ENCODE measurements around the gene KPNB1.
A peak's percentile ranks its signal among the peaks of the same experiment; 100 is the strongest.

Gene KPNB1

GRCh38 chr17:47733047-47733673 lies 83.4 kb downstream of the KPNB1 start, which contains the start of gene TBX21:
TBX21 (plus strand) TSS chr17:47733236; CDS start chr17:47733455, 219 bp downstream.
- peak; percentile 92 for DNase-seq

- no peak for DNase-seq
These were observed 84.1 kb downstream of the KPNB1 start for GRCh38 chr17:47733674-47734410.

- DNase-seq: no peak
These were observed 85.4 kb downstream of the KPNB1 start for GRCh38 chr17:47735139-47735464.

Data from stimulated activated CD4-positive, alpha-beta T cell treated with anti-CD3 and anti-CD28 coated beads, Interleukin-1b, Interleukin-23, amount 100 ng/mL, for 48 hours (primary cell).